Spinal cord (tissue), 10 donors: Measurements from ENCODE around the gene MLF1. TPM values are rescaled to one million over a fixed set of nuclear protein-coding genes. Genes with fewer than 3 reads are reported as not detected.

Experiments used
- DNase-seq, 6 donors: peaks; one replicate each; pipeline versions ENCODE4 v3.0.0 to v3.0.0-alpha.2; 2013 to 2015; ENCODE audit warnings: low spot score in 6 of 6, low read depth in 4 of 6
- H3K27ac ChIP-seq: one replicate; pipeline ENCODE4 v1.5.1; 2013; ENCODE audit warnings: low read depth, low read length, control low read depth
- H3K27me3 ChIP-seq: one replicate; pipeline ENCODE4 v1.6.1; 2013; ENCODE audit warnings: low read length; ENCODE audit not compliant: control insufficient read depth, insufficient read depth
- H3K36me3 ChIP-seq: one replicate; pipeline ENCODE4 v1.6.1; 2013; ENCODE audit warnings: low read length; ENCODE audit not compliant: control insufficient read depth, insufficient read depth
- H3K4me1 ChIP-seq: one replicate; pipeline ENCODE4 v1.6.1; 2013; ENCODE audit warnings: low read length; ENCODE audit not compliant: control insufficient read depth, insufficient read depth
- H3K4me3 ChIP-seq: one replicate; pipeline ENCODE4 v1.5.1; 2013; ENCODE audit warnings: low read depth, low read length, control low read depth
- H3K9me3 ChIP-seq: one replicate; pipeline ENCODE4 v1.6.1; 2013; ENCODE audit warnings: low read length; ENCODE audit not compliant: control insufficient read depth, insufficient read depth
- WGBS: methylation state at CpG from one replicate; pipeline ENCODE4 v1.1.5; 2013; ENCODE audit warnings: missing lambda C conversion rate; ENCODE audit not compliant: insufficient coverage; 5-methylcytosine and 5-hydroxymethylcytosine counted together
- polyA plus RNA-seq, 2 donors: library from polyadenylated mRNA; unstranded; fragments of 120-200 nt; gene quantifications; one replicate each; pipeline ENCODE4 v1.2.1, GENCODE V29; 2013; ENCODE audit not compliant: insufficient read length in 2 of 2
- small RNA-seq: library from RNA; depleted of rRNA; stranded (forward); fragments of <200 nt; gene quantifications from one replicate; pipeline ENCODE3, GENCODE V24; 2014; ENCODE audit warnings: low replicate concordance
- total RNA-seq, 2 donors: library from RNA; depleted of rRNA in 1 of 2; stranded (reverse); fragments of 120-200 nt in 1 of 2; fragments of >200 nt in 1 of 2; gene quantifications; one replicate each; pipeline versions ENCODE4 v1.2.3 to v1.2.4, GENCODE V29; 2013 to 2014
- donor health status: healthy.

MLF1 gene
- total and polyA plus RNA-seq, 4 donors, result 42.8 to 62.9 (median 47.2) TPM

DNA sequence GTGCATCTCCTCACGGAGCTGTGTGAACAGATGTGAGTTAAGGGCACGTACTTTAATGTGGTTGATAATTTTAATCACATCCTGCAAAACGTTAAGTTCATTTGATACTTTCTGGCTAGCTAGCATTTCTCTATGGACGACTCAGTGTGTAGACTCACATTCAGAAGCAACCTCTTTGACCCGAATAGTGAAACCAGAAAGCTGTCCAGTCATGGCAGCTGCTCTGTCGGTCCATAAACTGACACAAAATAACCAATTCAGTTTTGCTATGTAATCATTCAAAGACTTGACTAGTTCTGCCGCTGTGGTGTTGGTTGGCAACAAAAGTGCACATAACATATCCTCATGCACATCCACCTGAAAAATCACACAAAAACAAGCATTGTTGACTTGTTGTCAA lies 69.7 kb downstream of the MLF1 start:
- Histone ChIP-seq H3K27ac (no peak overlapping the region), H3K4me1 (no peaks in the 10 kb centered on the region), H3K4me3 (no peak overlapping the region), H3K9me3 (no peaks in the 10 kb centered on the region), H3K27me3 (no peaks in the 10 kb centered on the region), H3K36me3 (no peaks in the 10 kb centered on the region)
- DNase-seq, result no peak
- 87% methylated on average over 6 of the region's 7 CpGs for WGBS

DNA sequence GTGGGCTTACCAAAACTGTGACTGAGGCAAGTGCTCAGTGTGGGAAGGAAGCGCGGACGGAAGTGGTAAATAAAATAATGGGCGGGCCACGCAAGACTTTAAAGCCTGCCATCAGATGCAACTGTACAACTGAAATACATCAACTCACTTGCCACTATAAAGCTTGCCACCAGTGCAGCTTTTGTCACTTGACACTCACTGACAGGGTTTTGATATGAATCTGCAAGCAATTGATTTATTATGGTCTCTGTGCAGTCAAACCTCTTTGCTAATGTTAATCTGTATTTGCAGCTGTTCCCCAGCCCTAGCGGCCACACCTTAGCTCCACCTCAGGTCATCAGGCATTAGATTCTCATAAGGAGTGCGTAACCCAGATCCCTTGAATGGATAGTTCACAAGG lies 71.0 kb downstream of the MLF1 start:
- H3K4me3 ChIP-seq, result no peak overlapping the region
- no peak overlapping the region for H3K27ac ChIP-seq
- H3K4me1 ChIP-seq, result no peaks in the 10 kb centered on the region
- H3K9me3 ChIP-seq, result no peaks in the 10 kb centered on the region
- H3K36me3 ChIP-seq, result no peaks in the 10 kb centered on the region
- 100% methylated on average over 1 of the region's 7 CpGs for WGBS
- no peak for DNase-seq
- H3K27me3 ChIP-seq, result no peaks in the 10 kb centered on the region

DNA sequence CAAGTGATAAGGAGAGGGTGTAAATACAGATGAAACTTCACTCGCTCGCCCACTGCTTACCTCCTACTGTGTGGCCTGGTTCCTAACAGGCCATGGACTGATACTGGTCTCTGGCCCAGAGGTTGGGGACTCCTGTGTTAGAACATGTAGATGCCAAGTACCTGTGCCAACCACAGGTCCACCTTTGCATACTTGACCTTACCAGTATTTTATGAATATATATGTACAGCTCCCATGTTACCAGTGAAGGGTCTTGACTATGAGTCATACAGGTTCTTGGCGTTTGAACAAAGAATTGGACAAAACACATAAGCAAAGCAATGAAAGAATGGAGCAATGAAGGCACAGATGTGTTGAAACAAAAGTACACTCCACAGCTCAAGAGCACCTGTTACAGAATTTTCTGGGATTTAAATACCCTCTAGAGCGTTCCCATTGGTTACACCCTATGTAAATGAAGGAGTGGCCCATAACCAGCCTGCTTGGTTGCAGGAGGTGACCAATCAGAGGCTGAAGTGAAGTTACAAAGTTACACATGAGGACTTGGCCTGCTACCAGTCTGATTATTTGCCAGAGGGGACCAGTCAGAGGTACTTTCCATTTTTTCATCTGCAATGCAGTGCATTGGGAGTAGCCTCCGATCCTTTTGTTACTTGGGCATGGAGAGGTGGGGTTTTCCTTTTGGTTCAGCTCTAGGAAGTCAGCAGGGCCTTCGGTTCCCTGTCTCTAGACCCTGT lies 71.6 kb downstream of the MLF1 start:
- Histone ChIP-seq H3K9me3 (no peaks in the 10 kb centered on the region), H3K27ac (no peak overlapping the region), H3K4me1 (no peaks in the 10 kb centered on the region), H3K27me3 (no peaks in the 10 kb centered on the region), H3K4me3 (no peak overlapping the region), H3K36me3 (no peaks in the 10 kb centered on the region)
- DNase-seq, result no peak
- whole genome bisulfite sequencing, result 100% methylated on average over 1 of the region's 6 CpGs

DNA sequence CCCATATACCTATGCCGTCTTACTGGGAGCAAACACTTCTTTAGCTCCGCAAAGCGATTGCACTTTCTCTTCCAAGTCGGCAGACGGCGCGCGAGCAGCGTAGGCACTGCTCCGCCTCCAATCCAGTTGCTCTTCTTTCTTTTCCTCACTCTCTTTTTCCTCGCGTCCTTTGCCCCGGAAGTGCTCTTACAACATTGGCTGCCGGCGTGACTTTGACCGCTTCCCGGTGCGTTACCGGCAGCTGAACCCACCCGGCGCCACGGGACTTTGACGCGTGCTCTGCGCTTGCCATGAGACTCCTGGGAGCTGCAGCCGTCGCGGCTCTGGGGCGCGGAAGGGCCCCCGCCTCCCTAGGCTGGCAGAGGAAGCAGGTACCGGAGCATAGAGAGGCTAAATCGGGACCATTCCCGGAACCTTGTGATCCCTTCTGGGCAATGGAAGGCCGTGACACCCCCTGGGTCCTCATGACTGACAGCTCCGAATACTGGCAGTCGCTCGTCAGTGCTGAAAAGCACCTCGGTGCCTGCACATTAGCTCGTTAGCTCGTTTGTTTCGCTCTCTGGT lies 73.4 kb downstream of the MLF1 start, which contains the start of gene GFM1:
Gene GFM1, plus strand, starts transcription at position 183 of the 564 bp plus-strand sequence. Its CDS starts 108 bp downstream, at position 291.
- WGBS, result under 1% methylated on average over 42 of the region's 42 CpGs
- Histone ChIP-seq H3K9me3 (no peaks in the 10 kb centered on the region), H3K27ac (peak within 1 kb of the TSS; percentile 83)

DNA sequence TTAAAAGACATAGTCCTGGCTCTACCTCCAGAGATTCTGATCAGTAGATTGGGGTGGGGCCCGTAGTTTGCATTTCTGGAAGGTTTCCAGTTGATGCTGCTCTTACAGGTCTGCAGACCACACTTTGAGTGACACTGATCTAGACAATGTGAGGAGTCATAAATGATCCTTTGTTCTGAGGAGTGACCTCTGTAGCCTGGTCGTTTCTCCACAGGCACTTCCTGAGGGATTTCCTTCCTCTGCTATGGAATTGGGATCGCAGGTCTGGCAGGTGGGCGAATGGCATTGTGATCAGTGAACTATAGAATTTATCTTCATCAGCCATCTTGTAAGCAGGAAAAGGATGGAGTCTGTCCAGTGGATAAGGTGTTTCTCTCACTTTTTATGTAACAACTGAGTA lies 78.8 kb downstream of the MLF1 start:
- Histone ChIP-seq H3K27me3 (no peaks in the 10 kb centered on the region), H3K9me3 (no peaks in the 10 kb centered on the region), H3K4me3 (no peak overlapping the region), H3K4me1 (no peaks in the 10 kb centered on the region), H3K27ac (no peak overlapping the region), H3K36me3 (peaks cover 11% of the 10 kb centered on the region)
- DNase-seq, result no peak
- 91% methylated on average over 1 of the region's 4 CpGs for WGBS

More for the DNA sequence above, 73.4 kb downstream of the MLF1 start, which contains the start of gene GFM1:
- Histone ChIP-seq H3K4me3 (peak within 1 kb of the TSS; percentile 96), H3K27me3 (no peaks in the 10 kb centered on the region), H3K4me1 (no peaks in the 10 kb centered on the region), H3K36me3 (peaks cover 3% of the 10 kb centered on the region)
- DNase-seq, result peak; percentile 91 to 99 (median 94)

DNA sequence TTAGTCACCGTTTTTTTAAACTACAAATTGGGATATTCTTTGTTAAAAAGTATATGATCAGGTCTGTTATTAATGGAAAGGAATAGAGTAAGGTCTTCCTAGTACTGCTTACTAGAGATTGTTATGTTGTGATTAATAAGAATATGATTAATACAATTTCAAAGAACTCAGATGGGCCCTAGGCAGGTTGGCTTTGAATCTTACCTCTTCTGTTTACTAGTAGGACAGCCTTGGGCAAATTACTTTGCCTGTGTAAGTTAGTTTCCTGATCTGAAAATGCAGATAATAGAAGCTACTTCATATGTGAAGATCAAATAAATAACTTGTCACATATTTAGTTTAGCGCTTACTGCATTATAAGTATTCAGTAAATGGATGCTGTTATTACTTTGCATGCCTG lies 80.2 kb downstream of the MLF1 start:
- no peak overlapping the region for H3K27ac ChIP-seq
- H3K36me3 ChIP-seq, result peaks cover 19% of the 10 kb centered on the region
- no peaks in the 10 kb centered on the region for H3K4me1 ChIP-seq
- no peaks in the 10 kb centered on the region for H3K27me3 ChIP-seq
- WGBS, result no CpG with 5 or more reads among the region's 2 CpGs
- no peak overlapping the region for H3K4me3 ChIP-seq
- no peak for DNase-seq
- H3K9me3 ChIP-seq, result no peaks in the 10 kb centered on the region

DNA sequence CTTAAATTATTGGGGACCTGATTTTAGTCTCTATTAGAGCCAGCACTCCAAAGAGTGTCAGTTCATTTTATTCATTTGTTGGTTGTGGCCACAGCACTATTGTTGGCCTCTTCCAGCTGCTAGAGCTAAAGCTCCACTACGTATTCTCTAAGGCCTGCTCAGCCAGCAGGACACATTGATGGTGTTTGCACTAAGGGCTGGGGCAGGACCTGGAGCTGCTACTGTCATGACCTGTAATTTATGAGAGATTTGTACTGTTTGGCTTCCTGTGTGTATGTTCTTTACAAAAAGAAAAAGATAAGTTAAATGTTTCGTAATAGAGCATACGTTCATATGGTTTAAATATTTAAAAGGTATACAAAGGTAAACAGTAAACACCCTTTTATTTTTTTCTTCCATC lies 81.5 kb downstream of the MLF1 start:
- H3K36me3 ChIP-seq, result peaks cover 20% of the 10 kb centered on the region
- no peaks in the 10 kb centered on the region for H3K27me3 ChIP-seq
- no peaks in the 10 kb centered on the region for H3K9me3 ChIP-seq
- DNase-seq, result no peak
- no peak overlapping the region for H3K4me3 ChIP-seq
- WGBS, result no CpG with 5 or more reads among the region's 3 CpGs
- H3K4me1 ChIP-seq, result no peaks in the 10 kb centered on the region
- no peak overlapping the region for H3K27ac ChIP-seq

Small RNA genes within 50 kb of the gene (small RNA-seq; reads per million reads assigned to genes)
- not detected for gene AC025033.1

Other genes with a start within 250 kb of the MLF1 start
- 10 to 100 TPM; 56.3 to 78.4 TPM for gene GFM1, start 73.3 kb downstream of the MLF1 start, total RNA-seq
- gene GFM1, start 73.3 kb downstream of the MLF1 start, polyA plus RNA-seq, result 10 to 100 TPM; 42.4 to 42.7 TPM
- gene LXN, start 101.5 kb downstream of the MLF1 start, total RNA-seq, result 10 to 100 TPM; 12.8 to 25.5 TPM
- gene LXN, start 101.5 kb downstream of the MLF1 start, polyA plus RNA-seq, result 10 to 100 TPM; 11.6 to 15.6 TPM
- gene RARRES1, start 161.3 kb downstream of the MLF1 start, total RNA-seq, result 10 to 100 TPM in 1 of 2 donors, 1 to 10 TPM in 1; 2.6 to 10.2 TPM
- 1 to 10 TPM; 2.9 to 4.6 TPM for gene RARRES1, start 161.3 kb downstream of the MLF1 start, polyA plus RNA-seq
- gene MFSD1, start 230.9 kb downstream of the MLF1 start, total RNA-seq, result 10 to 100 TPM; 70.7 to 91.3 TPM
- 10 to 100 TPM; 42.9 to 46.3 TPM for gene MFSD1, start 230.9 kb downstream of the MLF1 start, polyA plus RNA-seq